Head of caudate nucleus (tissue), 42 donors: ENCODE data around the gene JAG2.

ENCODE experiments used
- DNase-seq, 42 donors: peaks; one replicate each; pipeline versions ENCODE4 v3.0.0 to v3.0.0-alpha.2; 2020 to 2021; ENCODE audit warnings: mixed read lengths in 7 of 42
- intact Hi-C: fragments of 100-400 bp; cut with DNase I; formaldehyde crosslinking; loops from one replicate; pipeline ENCODE4 v1.15.0; 2022

Gene JAG2

GRCh38 chr14:105168496-105168978 lies at the start of gene JAG2:
Gene JAG2, minus strand, starts transcription at chr14:105168776. Its CDS starts 356 bp downstream, at chr14:105168420.
- DNase-seq = peak in 41 of 42 donors; percentile 16 to 82 (median 64)
- intact Hi-C loops = loop anchor here (5.0 kb wide), 1 partner anchor 76 kb away; no protein-coding TSS in a partner anchor

- intact Hi-C loops = no loop called here
- DNase-seq = no peak
These were observed 49.2 kb upstream of the JAG2 start for GRCh38 chr14:105217774-105218173.

DNA sequence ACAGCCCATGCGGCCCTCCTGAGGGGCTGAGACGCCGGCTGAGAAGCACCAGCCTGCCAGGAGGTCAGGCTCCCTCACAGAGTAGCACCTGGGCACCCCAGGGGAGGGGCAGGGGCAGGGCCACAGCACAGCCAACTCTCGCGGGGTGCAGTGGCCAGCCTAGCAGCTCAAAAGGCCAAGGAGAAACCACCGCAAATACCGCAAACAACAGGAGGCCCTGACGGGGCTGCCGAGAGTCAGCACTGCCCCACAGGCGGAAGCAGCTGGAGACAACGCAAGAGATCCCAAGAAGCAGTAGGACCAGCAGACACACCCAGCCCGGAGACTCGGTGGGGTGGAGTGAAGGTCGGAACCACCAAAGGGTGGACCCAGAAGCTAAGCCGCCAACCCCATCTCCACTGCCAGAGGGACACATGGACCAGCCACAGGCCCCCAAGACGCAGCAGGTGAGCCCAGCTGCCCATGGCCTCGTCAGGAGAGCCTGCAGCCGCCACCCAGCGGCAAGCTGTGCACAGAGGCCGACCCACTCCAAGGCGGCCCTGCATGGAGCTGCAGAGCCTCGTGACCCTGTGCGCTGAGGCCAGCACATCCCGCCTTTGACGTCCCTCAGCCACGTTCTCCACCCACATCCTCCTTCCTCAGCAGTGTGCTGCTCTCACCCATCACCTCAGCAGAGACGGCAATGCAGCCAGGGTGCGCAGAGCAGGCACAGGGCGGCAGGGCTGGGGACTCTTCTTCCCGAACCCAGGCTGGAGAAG lies 48.1 kb upstream of the JAG2 start:
- intact Hi-C loops = no loop called here
- peak in 8 of 42 donors; percentile 27 to 59 (median 50) for DNase-seq

DNA sequence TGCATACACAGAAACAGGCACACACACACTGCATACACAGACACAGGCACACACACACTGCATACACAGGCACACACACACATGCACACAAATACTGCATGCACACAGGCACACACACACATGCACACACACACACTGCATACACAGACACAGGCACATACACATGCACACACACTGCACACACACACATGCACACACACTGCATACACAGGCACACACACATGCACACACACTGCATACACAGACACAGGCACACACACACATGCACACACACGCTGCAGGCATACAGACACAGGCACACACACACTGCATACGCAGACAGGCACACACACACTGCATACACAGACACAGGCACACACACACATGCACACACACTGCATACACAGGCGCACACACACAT lies 47.0 kb upstream of the JAG2 start:
- intact Hi-C loops = no loop called here
- no peak for DNase-seq

DNA sequence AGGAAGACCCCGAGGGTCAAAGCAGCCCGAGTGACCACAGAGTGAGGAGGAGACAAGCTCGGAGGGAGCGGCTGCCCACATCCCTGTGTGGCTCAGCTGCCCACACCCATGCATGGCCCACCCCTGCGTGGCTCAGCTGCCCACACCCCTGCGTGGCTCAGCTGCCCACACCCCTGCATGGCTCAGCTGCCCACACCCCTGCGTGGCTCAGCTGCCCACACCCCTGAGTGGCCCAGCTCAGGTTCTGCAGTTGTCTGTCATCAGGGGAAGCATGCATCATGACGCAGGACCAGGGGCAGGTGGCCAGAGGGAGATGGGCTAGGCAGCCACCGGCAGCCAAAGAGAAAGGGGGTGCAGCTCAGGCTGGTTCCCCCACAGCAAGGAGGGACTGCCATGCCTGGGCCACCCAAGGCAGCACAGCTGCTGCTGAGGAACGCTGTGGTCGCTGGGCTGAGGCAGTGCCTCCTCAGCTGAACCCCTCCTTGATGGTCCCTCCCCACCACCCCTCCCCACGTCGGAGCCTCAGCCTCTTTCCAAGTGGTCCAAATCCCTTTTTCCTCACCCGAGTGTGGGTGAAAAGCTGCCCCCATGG lies 45.8 kb upstream of the JAG2 start:
- intact Hi-C loops = no loop called here
- DNase-seq = no peak

DNA sequence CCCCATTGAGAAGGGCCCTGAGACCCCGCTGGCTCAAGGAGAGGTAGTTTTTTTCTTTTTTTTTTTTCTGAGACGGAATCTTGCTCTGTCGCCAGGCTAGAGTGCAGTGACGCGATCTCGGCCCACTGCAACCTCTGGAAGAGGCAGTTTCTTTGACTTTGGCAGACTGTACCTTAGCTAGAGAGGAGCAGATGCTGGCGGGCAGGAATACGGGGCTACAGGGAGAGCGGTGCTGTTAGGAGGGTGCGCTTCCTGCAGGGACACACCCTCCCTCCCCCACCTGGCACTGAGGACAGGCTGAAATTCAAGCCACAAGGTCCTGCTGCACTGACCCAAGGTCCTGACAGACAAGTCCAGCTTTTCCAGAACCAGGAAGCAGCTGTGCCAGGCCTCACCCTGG lies 44.8 kb upstream of the JAG2 start:
- intact Hi-C loops = no loop called here
- no peak for DNase-seq

DNA sequence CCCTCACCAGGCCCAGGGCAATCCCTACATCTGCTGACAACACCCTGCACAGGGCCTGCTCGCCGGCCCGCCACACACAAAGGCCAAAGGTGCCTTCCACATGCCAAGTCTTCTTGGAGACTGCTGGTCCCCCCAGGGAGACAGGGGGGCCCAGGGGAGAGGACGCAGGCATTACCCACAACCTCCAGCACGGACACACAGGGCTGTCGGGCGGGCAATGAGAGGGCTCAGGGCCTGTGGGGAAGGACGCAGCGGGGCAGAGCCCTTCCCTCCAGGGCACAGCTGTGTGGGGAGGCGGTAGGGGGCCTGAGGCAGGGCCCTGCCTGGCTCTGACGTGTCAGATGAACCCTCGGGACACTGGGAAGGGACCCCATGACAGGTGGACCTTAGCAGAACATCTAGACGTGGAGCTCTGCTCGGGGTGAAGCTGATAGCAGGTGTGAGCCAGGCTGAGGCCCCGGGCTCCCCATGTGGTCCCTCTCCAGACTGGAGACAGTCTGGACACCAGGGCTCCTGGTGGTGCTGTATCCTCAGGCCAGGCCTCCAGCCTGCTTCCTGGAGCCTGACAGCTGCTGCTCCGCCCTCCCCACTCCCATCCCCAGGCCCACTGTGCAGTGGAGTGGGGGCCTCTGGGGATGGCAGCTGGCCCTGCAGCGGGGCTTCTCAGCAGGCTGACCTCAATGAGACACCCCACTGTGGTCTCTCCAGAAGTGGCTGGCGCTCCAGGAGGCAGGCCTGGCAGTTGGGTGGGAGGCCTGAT lies 44.1 kb upstream of the JAG2 start:
- DNase-seq = no peak
- intact Hi-C loops = no loop called here

DNA sequence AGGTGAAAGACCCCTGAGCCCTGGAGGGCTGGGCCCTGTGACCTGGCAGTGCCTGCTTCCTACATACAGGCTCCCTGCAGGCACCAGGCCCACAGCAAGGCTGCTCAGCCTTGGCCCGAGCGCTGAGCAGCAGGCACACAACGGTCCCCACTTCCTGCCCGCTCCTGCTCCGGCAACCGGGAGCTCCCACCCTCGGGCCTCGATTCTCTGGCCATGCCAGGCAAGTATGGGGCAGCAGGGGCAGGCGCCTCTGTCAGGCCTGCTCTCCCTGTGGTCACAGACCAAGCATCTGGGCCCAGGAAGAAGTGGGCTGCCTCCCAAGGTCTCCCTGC lies 43.1 kb upstream of the JAG2 start:
- no peak for DNase-seq
- intact Hi-C loops = no loop called here

DNA sequence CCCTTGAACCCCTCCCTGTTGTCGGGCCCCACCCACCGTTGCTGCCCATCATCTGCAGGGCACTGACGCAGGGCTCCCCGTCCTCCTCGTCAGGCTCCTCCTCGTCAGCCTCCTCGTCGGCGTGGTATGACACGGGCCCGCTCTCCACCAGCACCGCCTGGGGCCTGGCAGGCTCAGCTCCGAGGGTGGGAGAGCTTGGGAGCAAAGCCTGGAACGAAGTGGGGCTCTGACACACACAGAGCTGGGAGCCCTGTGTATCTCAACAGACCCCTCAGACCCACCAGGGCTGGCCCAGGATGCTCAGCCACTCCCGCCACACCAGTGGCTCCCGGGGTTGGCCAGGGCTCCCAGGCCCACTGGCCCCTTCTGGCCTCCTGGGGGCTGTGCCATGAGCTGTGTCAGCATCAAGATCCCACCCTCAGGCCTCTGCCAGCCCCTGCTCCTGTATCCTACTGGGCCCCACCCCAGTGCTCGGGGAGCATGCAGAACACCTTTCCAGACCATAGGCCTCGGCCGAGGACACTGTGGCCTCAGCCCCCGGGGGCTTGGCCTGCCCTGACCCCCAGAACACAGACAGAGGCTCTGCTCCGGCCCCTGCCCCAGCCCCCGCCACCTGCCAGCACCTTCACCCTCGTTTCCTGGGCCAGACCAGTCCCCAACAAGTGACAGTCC lies 42.6 kb upstream of the JAG2 start:
- intact Hi-C loops = no loop called here
- no peak for DNase-seq

DNA sequence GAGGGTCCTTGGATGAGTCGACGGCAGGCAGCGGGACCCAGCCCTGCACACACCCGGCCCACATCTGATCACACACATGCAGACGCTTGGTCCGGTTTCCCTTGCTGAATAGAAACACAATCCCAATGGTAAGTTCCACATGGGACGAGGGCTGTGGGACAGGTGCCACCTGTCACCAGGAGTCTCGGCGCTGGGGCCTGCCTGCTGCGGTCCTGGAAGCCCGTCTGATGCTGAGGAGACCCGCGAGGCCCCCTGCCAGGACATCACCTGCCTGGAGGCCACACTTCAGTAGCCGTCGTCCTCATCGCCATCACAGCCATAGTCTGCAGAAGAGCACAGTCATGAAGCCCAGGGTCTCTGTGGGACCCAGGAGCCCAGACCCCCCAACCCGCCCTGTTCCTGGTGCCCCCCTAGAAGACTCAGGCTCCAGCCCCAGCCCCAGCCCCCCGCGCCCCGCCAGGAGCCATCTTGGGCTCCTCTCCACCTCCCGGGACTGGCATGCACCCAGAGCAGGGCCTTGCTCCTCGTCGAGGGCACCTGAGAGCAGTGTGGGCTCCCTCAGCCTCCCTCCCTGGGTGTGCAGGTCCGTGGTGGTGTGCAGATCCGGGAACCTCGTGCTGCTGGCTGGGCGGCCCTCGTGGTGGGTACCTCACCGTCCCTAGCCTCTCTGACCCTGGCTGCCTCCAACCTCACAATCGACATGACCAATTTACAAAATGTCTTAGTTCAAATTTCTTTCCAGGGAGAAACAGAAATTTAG lies 41.9 kb upstream of the JAG2 start:
- intact Hi-C loops = no loop called here
- no peak for DNase-seq

GRCh38 chr14:105209646-105210045 lies 41.1 kb upstream of the JAG2 start:
- intact Hi-C loops = loop anchor here (10.0 kb wide), 1 partner anchor 45 kb away; no protein-coding TSS in a partner anchor
- no peak for DNase-seq

GRCh38 chr14:105209091-105209490 lies 40.5 kb upstream of the JAG2 start:
- intact Hi-C loops = loop anchor here (10.0 kb wide), 1 partner anchor 46 kb away; no protein-coding TSS in a partner anchor
- DNase-seq = no peak

DNA sequence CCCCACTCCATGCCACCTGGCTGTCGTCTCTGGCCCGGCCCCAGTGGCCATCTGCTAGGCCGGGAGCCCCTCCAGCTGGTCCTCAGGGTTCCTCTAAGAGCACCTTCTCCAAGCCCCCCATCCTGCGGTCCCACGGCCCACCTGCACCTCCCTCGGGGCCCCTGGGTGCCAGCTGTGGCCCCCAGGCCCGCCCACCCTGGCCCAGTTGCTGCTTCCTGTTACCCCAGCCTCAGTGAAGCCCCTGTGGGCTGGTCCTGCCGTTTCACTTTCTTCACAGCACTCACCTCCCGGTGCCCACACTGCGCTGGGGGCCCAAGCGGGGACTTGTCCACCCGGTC lies 40.1 kb upstream of the JAG2 start:
- no peak for DNase-seq
- intact Hi-C loops = loop anchor here (10.0 kb wide), 1 partner anchor 46 kb away; no protein-coding TSS in a partner anchor

DNA sequence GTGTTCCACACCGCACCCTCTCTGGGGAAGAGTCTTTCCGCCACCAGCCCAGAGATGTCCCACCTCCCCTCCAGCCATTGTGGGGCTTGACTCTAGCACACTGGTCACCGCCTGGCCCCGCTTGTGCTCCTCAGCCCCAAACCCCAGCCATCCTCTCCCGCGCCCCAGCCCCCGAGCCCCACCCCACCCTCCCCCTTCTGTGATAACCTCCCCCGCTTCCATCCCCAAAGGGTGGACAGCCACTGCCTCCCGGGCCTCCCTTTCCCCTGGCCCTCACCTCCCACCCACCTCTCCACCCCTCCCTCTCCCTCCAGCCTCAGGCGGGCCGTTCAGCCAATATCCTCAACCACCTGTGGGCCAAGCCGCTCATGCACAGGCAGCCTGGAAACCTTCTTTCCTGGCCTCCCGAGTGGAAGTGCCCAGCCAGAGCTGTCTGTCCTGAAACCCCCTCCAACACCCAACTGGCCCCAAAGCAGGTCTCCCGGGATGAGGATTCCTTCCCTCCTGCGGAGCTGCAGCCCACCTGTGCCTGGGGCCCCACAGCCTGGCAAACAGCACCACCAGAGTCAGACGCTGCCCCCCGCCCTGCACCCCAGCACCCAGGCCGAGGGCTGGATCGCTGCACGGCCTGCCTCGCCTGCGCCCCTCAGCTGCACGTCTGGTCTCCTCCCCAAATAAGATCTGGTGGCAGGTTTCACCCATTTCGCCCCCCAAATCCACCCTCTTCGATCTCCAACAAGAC lies 39.6 kb upstream of the JAG2 start:
- no peak for DNase-seq
- intact Hi-C loops = loop anchor here (10.0 kb wide), 1 partner anchor 47 kb away; no protein-coding TSS in a partner anchor

DNA sequence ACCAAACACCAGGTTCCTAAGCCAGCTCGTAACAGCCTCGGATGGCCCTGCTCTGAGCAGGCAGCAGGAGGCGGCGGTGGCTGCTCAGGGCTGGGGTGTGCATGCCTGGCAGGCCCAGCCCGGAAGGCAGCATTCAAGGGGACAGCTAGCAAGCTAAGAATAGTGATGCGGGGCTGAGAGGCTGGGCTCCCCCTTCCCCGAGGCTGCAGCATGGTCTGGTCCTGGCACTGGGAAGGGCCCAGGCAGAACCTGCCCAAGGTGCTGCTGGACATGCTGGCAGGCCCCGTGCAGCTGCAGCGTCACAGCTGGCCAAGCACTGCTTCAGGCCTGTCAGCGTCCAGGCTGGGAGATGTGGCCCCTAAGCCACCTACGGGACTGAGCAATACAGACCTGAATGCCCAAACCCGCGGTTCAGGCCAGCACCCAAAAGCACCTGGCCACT lies 38.9 kb upstream of the JAG2 start:
- intact Hi-C loops = loop anchor here (10.0 kb wide), 1 partner anchor 47 kb away; no protein-coding TSS in a partner anchor
- DNase-seq = no peak

DNA sequence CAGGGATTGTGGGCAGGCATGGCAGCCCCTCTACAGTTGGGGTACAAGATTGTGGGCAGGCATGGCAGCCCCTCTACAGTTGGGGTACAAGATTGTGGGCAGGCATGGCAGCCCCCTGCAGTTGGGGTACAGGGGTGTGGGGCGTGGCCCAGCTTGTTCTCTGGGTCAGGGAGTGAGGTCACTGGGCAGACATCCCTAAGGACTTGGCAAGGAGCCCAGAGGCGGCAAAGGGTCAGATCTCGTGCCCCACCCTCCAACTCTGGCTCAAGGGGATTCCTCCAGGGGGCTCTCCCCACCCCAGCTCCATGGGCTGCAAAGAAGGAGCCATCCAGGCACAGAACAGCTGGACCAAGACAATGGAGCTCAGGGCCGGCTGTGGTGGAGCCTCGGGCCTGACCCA lies 38.3 kb upstream of the JAG2 start:
- DNase-seq = no peak
- intact Hi-C loops = loop anchor here (10.0 kb wide), 1 partner anchor 48 kb away; no protein-coding TSS in a partner anchor

DNA sequence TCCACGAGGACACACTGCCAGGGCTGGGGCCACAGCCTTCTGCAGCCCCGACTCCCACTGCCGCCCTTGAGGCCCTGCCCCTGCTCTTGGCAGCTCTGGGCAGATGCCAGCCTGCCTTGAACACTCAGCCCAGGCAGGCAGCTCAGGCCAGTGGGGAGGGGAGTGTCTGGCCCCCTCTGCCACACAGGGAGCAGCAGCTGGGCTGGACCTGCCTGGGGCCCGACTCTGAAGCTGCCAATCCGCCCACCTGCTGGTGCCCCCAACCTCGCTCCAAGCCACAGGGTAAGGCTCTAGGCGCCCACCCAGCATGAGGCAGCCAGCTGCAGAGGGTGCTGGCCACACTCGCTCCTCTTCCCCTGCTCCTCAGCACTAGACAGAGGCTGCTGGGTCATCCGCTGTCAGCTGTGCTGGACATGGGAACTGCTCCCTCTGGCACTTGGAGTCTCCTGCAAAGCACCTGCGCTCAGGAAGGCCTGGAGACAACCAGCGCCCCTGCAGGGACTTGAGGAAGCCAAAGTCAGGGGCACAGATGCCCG lies 37.2 kb upstream of the JAG2 start:
- peak in 5 of 42 donors; percentile 23 to 52 (median 27) for DNase-seq
- intact Hi-C loops = loop anchor here (10.0 kb wide), 1 partner anchor 49 kb away; no protein-coding TSS in a partner anchor
